Measurements from ENCODE around the gene CACNA1I.

The CACNA1I gene

DNA sequence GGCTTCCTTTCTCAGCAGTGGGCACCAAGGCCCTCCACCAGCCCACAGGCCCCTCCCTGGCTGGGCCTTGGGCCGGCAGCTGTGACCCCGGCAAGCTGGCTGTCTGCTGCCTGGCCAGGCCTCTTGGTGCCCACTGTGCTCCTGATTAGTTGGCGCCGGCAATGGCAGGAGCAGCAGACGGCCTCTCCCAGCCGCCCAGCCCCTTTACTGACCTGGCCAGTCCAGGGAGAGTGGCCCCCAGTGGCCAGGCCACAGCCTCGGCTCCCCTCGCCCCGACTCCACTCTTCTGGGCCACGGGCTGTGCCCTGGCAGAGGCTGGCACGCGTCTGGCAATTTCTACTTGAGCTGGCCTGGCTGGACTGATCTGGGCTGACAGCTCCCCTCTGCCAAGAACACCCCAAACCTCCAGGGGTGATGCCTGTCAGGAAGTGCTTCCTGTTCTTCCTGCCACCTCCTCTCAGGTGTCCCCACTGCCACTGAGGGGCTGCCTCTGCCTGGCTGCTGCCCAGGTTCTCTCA lies 58.1 kb downstream of the CACNA1I start:
- H3K9me3 ChIP-seq (ENCODE audit: insufficient read depth, low read length): no peaks in the 10 kb centered on the region
- H3K27ac ChIP-seq (ENCODE audit: low read depth, low read length): no peak overlapping the region
- H4K20me1 ChIP-seq (ENCODE audit: low read depth, low read length): no peaks in the 10 kb centered on the region
- H3K27me3 ChIP-seq (ENCODE audit: low read length): no peaks in the 10 kb centered on the region
- no peak overlapping the region for H3K9ac ChIP-seq (ENCODE audit: low read length)
- no peak overlapping the region for H3K4me3 ChIP-seq (ENCODE audit: insufficient read depth, low read length, poor library complexity, severe bottlenecking)
- H3K4me2 ChIP-seq (ENCODE audit: low read depth, low read length, poor library complexity, severe bottlenecking): no peak overlapping the region
- H3K9me2 ChIP-seq (replicated peaks; ENCODE audit: insufficient read depth, low read length): no peaks in the 10 kb centered on the region
- TF ChIP-seq EZH2phosphoT487 (conservative IDR thresholded peaks at IDR 0.05; ENCODE audit: low read length): no peak
- H3F3A ChIP-seq (ENCODE audit: insufficient read depth): no peaks in the 10 kb centered on the region
- H3K79me2 ChIP-seq (ENCODE audit: insufficient read depth, low read length): no peaks in the 10 kb centered on the region
- no peaks in the 10 kb centered on the region for H3K36me3 ChIP-seq (ENCODE audit: low read length)
- no peak overlapping the region for H2AFZ ChIP-seq (ENCODE audit: low read depth, low read length, severe bottlenecking)

DNA sequence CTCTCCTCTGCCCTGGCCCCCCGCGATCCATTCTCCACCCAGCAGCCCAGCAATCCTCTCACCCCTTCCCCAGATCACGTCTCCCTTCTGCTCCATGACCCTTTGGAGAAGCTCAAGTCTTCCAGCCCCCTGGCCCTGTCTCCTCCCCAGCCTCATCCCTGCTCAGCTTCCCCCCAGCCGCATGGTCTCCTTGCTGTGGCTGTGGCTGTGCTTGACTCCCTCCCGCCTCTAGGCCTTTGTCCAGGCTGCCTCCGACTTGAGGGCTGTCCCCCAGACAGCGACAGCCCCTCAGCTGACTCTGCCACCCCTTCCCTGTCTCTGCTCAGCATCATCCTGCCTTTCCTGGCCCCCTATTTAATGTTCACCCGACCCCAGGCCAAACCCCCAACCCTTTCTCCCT lies 59.3 kb downstream of the CACNA1I start:
- H3K9me2 ChIP-seq (replicated peaks; ENCODE audit: insufficient read depth, low read length): no peaks in the 10 kb centered on the region
- H3K9ac ChIP-seq (ENCODE audit: low read length): no peak overlapping the region
- TF ChIP-seq, protein P1, sequence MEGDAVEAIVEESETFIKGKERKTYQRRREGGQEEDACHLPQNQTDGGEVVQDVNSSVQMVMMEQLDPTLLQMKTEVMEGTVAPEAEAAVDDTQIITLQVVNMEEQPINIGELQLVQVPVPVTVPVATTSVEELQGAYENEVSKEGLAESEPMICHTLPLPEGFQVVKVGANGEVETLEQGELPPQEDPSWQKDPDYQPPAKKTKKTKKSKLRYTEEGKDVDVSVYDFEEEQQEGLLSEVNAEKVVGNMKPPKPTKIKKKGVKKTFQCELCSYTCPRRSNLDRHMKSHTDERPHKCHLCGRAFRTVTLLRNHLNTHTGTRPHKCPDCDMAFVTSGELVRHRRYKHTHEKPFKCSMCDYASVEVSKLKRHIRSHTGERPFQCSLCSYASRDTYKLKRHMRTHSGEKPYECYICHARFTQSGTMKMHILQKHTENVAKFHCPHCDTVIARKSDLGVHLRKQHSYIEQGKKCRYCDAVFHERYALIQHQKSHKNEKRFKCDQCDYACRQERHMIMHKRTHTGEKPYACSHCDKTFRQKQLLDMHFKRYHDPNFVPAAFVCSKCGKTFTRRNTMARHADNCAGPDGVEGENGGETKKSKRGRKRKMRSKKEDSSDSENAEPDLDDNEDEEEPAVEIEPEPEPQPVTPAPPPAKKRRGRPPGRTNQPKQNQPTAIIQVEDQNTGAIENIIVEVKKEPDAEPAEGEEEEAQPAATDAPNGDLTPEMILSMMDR (IDR thresholded peaks at IDR 0.05; ENCODE audit: insufficient read depth, low read length, poor library complexity, severe bottlenecking): no peak
- TF ChIP-seq EZH2phosphoT487 (conservative IDR thresholded peaks at IDR 0.05; ENCODE audit: low read length): no peak
- no peak overlapping the region for H2AFZ ChIP-seq (ENCODE audit: low read depth, low read length, severe bottlenecking)
- no peaks in the 10 kb centered on the region for H3K36me3 ChIP-seq (ENCODE audit: low read length)
- H4K20me1 ChIP-seq (ENCODE audit: low read depth, low read length): no peaks in the 10 kb centered on the region
- H3K27me3 ChIP-seq (ENCODE audit: low read length): no peaks in the 10 kb centered on the region
- no peak overlapping the region for H3K27ac ChIP-seq (ENCODE audit: low read depth, low read length)
- H3K9me3 ChIP-seq (ENCODE audit: insufficient read depth, low read length): no peaks in the 10 kb centered on the region
- no peaks in the 10 kb centered on the region for H3K79me2 ChIP-seq (ENCODE audit: insufficient read depth, low read length)
- H3K4me2 ChIP-seq (ENCODE audit: low read depth, low read length, poor library complexity, severe bottlenecking): no peak overlapping the region
- H3K4me3 ChIP-seq (ENCODE audit: insufficient read depth, low read length, poor library complexity, severe bottlenecking): no peak overlapping the region
- H3F3A ChIP-seq (ENCODE audit: insufficient read depth): no peaks in the 10 kb centered on the region

DNA sequence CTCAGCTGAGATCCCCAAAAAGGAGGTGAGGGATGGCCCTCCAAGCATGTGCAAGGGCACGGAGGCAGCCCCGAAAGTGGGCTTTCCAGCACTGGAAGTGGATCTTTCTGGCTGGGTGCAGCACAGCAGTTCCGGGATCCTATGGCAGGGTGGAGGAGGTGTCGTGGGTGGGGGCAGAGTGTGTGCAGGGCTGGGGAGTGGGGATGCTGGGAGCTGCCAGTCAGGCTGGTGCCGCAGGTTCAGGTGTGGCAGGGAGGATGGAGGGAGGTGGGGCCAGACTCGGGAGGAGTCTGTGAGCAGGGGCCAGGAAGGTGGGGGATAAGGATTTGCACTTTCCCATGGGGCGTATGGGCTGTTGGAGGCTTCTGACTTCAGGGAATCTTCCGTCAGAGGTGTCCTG lies 60.2 kb downstream of the CACNA1I start:
- Histone ChIP-seq H3K9ac (ENCODE audit: low read length) (no peak overlapping the region), H3F3A (ENCODE audit: insufficient read depth) (no peaks in the 10 kb centered on the region), H3K27me3 (ENCODE audit: low read length) (no peaks in the 10 kb centered on the region), H3K9me3 (ENCODE audit: insufficient read depth, low read length) (no peaks in the 10 kb centered on the region), H3K27ac (ENCODE audit: low read depth, low read length) (no peak overlapping the region), H2AFZ (ENCODE audit: low read depth, low read length, severe bottlenecking) (no peak overlapping the region), H3K4me2 (ENCODE audit: low read depth, low read length, poor library complexity, severe bottlenecking) (no peak overlapping the region), H3K9me2 (replicated peaks; ENCODE audit: insufficient read depth, low read length) (no peaks in the 10 kb centered on the region), H3K36me3 (ENCODE audit: low read length) (no peaks in the 10 kb centered on the region), H4K20me1 (ENCODE audit: low read depth, low read length) (no peaks in the 10 kb centered on the region), H3K4me3 (ENCODE audit: insufficient read depth, low read length, poor library complexity, severe bottlenecking) (no peak overlapping the region), H3K79me2 (ENCODE audit: insufficient read depth, low read length) (no peaks in the 10 kb centered on the region)
- no peak for TF ChIP-seq EZH2phosphoT487 (conservative IDR thresholded peaks at IDR 0.05; ENCODE audit: low read length)
- TF ChIP-seq, protein P1 (IDR thresholded peaks at IDR 0.05; ENCODE audit: insufficient read depth, low read length, poor library complexity, severe bottlenecking): no peak

DNA sequence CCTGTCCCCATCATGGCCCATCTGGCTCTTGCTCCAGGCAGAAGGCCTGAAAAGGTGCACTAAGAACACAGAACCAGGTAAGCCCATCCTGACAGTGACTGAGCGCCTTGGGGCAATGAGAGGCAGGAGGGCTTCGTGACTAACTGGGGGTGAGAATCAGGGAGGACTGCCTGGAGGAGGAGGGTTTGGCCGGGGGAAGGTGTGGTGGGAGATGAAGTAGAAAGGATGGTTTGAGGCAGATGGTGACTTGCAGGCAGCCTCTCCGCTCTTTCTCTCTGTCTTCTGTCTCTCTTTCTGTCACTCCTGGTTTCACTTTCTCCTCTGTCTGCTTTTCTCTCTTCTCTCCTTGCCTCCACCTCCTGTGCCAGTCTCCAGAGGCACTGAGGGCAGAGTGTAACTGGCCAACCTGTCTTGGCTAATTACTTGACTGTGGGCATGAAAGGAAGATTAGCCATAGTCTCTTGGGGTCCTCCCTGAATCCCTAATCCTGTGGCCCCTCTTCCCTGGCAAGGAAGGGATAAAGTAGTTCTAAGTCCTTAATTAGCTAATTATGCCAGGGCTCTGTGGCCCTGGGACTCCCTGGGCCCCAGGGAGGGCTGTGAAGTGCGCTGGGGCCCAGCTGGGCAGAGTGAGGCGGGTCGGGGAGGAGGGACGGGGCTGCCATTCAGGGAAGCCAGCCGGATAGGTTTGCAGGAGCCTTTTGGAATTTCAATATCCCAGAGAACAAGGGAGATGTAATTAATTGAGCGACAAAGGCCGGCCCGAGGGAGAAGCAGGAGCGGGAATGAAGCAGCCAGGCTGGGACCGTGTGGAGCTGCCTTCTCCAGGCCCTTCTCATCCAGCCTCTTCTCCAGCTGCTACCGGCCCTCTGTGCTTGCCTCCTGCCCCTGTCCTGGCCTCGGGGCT lies 61.1 kb downstream of the CACNA1I start:
- H3K4me3 ChIP-seq (ENCODE audit: insufficient read depth, low read length, poor library complexity, severe bottlenecking): no peak overlapping the region
- no peak overlapping the region for H3K9ac ChIP-seq (ENCODE audit: low read length)
- no peaks in the 10 kb centered on the region for H4K20me1 ChIP-seq (ENCODE audit: low read depth, low read length)
- H3K36me3 ChIP-seq (ENCODE audit: low read length): no peaks in the 10 kb centered on the region
- no peaks in the 10 kb centered on the region for H3K27me3 ChIP-seq (ENCODE audit: low read length)
- no peaks in the 10 kb centered on the region for H3K9me2 ChIP-seq (replicated peaks; ENCODE audit: insufficient read depth, low read length)
- H3K79me2 ChIP-seq (ENCODE audit: insufficient read depth, low read length): no peaks in the 10 kb centered on the region
- H3K27ac ChIP-seq (ENCODE audit: low read depth, low read length): no peak overlapping the region
- no peaks in the 10 kb centered on the region for H3F3A ChIP-seq (ENCODE audit: insufficient read depth)
- H2AFZ ChIP-seq (ENCODE audit: low read depth, low read length, severe bottlenecking): no peak overlapping the region
- TF ChIP-seq, protein P1 (IDR thresholded peaks at IDR 0.05; ENCODE audit: insufficient read depth, low read length, poor library complexity, severe bottlenecking): no peak
- TF ChIP-seq EZH2phosphoT487 (conservative IDR thresholded peaks at IDR 0.05; ENCODE audit: low read length): no peak
- no peak overlapping the region for H3K4me2 ChIP-seq (ENCODE audit: low read depth, low read length, poor library complexity, severe bottlenecking)
- no peaks in the 10 kb centered on the region for H3K9me3 ChIP-seq (ENCODE audit: insufficient read depth, low read length)

Measured in SU-DHL-6 (cell line).